K562 (cell line): ENCODE data around the gene PAX2. TPM values are rescaled to one million over a fixed set of nuclear protein-coding genes. Genes with fewer than 3 reads are reported as not detected.

ENCODE experiments used
- ATAC-seq: fragments of 200-7000 bp; cut with Tn5 transposase; 3 replicates; pipeline ENCODE4 v1.9.1; 2020; ENCODE audit warnings: moderate library complexity
- BruUV-seq: library from RNA; stranded (reverse); fragments of 400-500 nt; replicated peaks from 2 replicates; lab custom pipeline; 2021; lab: Mats Ljungman, UMichigan
- CTCF ChIA-PET: fragments of 300-600 bp; formaldehyde crosslinking; extraction: SDS; loops from one replicate; lab custom pipeline; 2021; ENCODE audit warnings: low intra/inter-chr PET ratio; lab: Yijun Ruan, JAX
- POLR2A ChIA-PET: fragments of 300-600, 350-650 bp; sonication (Branson Sonifier 250); formaldehyde crosslinking; extraction: SDS; loops from one replicate; lab custom pipeline; 2021; ENCODE audit warnings: antibody characterized with exemption, inconsistent platforms; lab: Yijun Ruan, JAX
- DNase-seq, 4 experiments: peaks; one replicate each; pipeline versions ENCODE4 v3.0.0 to v3.0.0-alpha.2; 2011 to 2018; ENCODE audit warnings: low spot score in 3 of 4, mixed read lengths in 3 of 4; ENCODE audit errors: extremely low read depth in 1 of 4
- FAIRE-seq: peaks from 2 replicates; lab custom pipeline; 2011; peaks lifted over from hg19 to GRCh38; lab: Jason Lieb, UNC
- H2AFZ ChIP-seq: 2 replicates; pipeline ENCODE4 v1.6.0; 2011; ENCODE audit warnings: low read depth, low read length, control low read depth, inconsistent platforms
- H3K27ac ChIP-seq: fragments of 200-600 bp; 3 replicates; pipeline ENCODE4 v1.8.0; 2011; ENCODE audit warnings: low read depth, mild to moderate bottlenecking, control low read depth, inconsistent platforms, low read length, moderate library complexity, mixed read lengths; ENCODE audit errors: extremely low read depth
- H3K27me3 ChIP-seq, 2 experiments: fragments of 300-600 bp in 1 of 2; 2 replicates in 1 of 2; 3 replicates in 1 of 2; pipeline versions ENCODE4 v1.6.0 to v1.8.0; 2011; ENCODE audit warnings: inconsistent platforms in 2 of 2, low read length in 2 of 2, mild to moderate bottlenecking in 1 of 2, mixed read lengths in 1 of 2, moderate library complexity in 1 of 2; ENCODE audit not compliant: control insufficient read depth in 2 of 2, insufficient read depth in 2 of 2
- H3K36me3 ChIP-seq: fragments of 300-600 bp; 3 replicates; pipeline ENCODE4 v1.8.0; 2011; ENCODE audit warnings: mild to moderate bottlenecking, low read length, inconsistent platforms; ENCODE audit not compliant: control insufficient read depth, insufficient read depth
- H3K4me1 ChIP-seq, 2 experiments: fragments of 200-600 bp in 1 of 2; replicated peaks in 1 of 2; 2 replicates in 1 of 2; 3 replicates in 1 of 2; pipeline versions ENCODE4 v1.5.1 to v1.8.0; 2011; ENCODE audit warnings: inconsistent platforms in 2 of 2, low read length in 2 of 2, mild to moderate bottlenecking in 1 of 2, mixed read lengths in 1 of 2, moderate library complexity in 1 of 2; ENCODE audit not compliant: control insufficient read depth in 2 of 2, insufficient read depth in 2 of 2
- H3K4me2 ChIP-seq: 2 replicates; pipeline ENCODE4 v1.6.1; 2011; ENCODE audit warnings: low read length, control low read depth, inconsistent platforms, mixed read lengths; ENCODE audit not compliant: insufficient read depth
- H3K4me3 ChIP-seq: fragments of 200-600 bp; sonication (generic), shearing (Covaris generic); 2 replicates; pipeline ENCODE4 v1.5.1; 2016; ENCODE audit warnings: control low read depth, inconsistent platforms
- H3K79me2 ChIP-seq: fragments of 200-600 bp; 3 replicates; pipeline ENCODE4 v1.8.0; 2011; ENCODE audit warnings: low read length, inconsistent platforms; ENCODE audit not compliant: control insufficient read depth, insufficient read depth
- H3K9ac ChIP-seq, 2 experiments: 2 replicates each; pipeline versions ENCODE4 v1.6.0 to v1.6.1; 2011; ENCODE audit warnings: low read depth in 2 of 2, low read length in 2 of 2, control low read depth in 1 of 2, inconsistent platforms in 1 of 2, mild to moderate bottlenecking in 1 of 2, mixed read lengths in 1 of 2; ENCODE audit not compliant: insufficient read depth in 1 of 2
- H3K9me1 ChIP-seq: one replicate; pipeline ENCODE4 v1.6.0; 2011; ENCODE audit warnings: inconsistent platforms, mild to moderate bottlenecking, low read length, moderate library complexity; ENCODE audit not compliant: control insufficient read depth, insufficient read depth
- H3K9me3 ChIP-seq: replicated peaks from 2 replicates; pipeline ENCODE4 v1.5.1; 2011; ENCODE audit warnings: low read depth, low read length, inconsistent platforms; ENCODE audit not compliant: control insufficient read depth, insufficient read depth
- H4K20me1 ChIP-seq: replicated peaks from 2 replicates; pipeline ENCODE4 v1.6.1; 2011; ENCODE audit warnings: low read length, inconsistent platforms, mixed read lengths; ENCODE audit not compliant: control insufficient read depth, insufficient read depth
- ATF1 ChIP-seq, 2 experiments: fragments of 450-650 bp in 1 of 2; IDR thresholded peaks; 2 replicates each; pipeline ENCODE4 v1.6.1; 2016; ENCODE audit warnings: missing compliant biosample characterization in 1 of 2, missing genetic modification characterization in 1 of 2
- CSDE1 ChIP-seq, 2 experiments: fragments of 450-650 bp; IDR thresholded peaks; 2 replicates each; pipeline ENCODE4 v1.6.1; 2016; ENCODE audit warnings: mild to moderate bottlenecking in 1 of 2
- FIP1L1 ChIP-seq: fragments of 200-400 bp; formaldehyde crosslinking; IDR thresholded peaks from 2 replicates; pipeline ENCODE4 v1.6.1; 2018; ENCODE audit warnings: mild to moderate bottlenecking, low read depth, low read length; ENCODE audit not compliant: poor library complexity, severe bottlenecking
- GTF2A2 ChIP-seq: IDR thresholded peaks from 2 replicates; pipeline ENCODE4 v1.6.1; 2016; ENCODE audit warnings: mild to moderate bottlenecking, missing genetic modification characterization, missing compliant biosample characterization
- GTF2E2 ChIP-seq: fragments of 200-800 bp; sonication (Bioruptor generic); IDR thresholded peaks from 2 replicates; pipeline ENCODE4 v1.6.1; 2016; ENCODE audit warnings: missing genetic modification characterization, missing compliant biosample characterization
- HMG20B ChIP-seq: fragments of 250-450 bp; sonication (Bioruptor Pico); IDR thresholded peaks from 2 replicates; pipeline ENCODE4 v1.5.0; 2021; ENCODE audit warnings: mild to moderate bottlenecking
- KAT8 ChIP-seq: fragments of 450-650 bp; IDR thresholded peaks from 2 replicates; pipeline ENCODE4 v1.6.1; 2016; ENCODE audit warnings: low read depth, mild to moderate bottlenecking
- TCFL5 ChIP-seq: fragments of 250-450 bp; sonication (Bioruptor Pico); conservative IDR thresholded peaks from 2 replicates; pipeline ENCODE4 v1.6.1; 2021; ENCODE audit warnings: mild to moderate bottlenecking, moderate library complexity, matching md5 sums
- VEZF1 ChIP-seq: fragments of 200-800 bp; sonication (Bioruptor generic); IDR thresholded peaks from 2 replicates; pipeline ENCODE4 v1.6.1; 2017; ENCODE audit warnings: missing genetic modification characterization, missing compliant biosample characterization
- ZFX ChIP-seq: sonication (generic); formaldehyde crosslinking; IDR thresholded peaks from 2 replicates; pipeline ENCODE4 v1.8.0; 2022; ENCODE audit warnings: mild to moderate bottlenecking, missing genetic modification reagents, moderate library complexity
- ZNF263 ChIP-seq: sonication (generic); formaldehyde crosslinking; IDR thresholded peaks from 2 replicates; pipeline ENCODE4 v1.8.0; 2022; ENCODE audit warnings: mild to moderate bottlenecking, missing genetic modification reagents, borderline replicate concordance
- WGBS: fragments of 100-300 bp; shearing (Covaris generic); methylation state at CpG from one replicate; pipeline ENCODE4 v1.1.6; 2016; ENCODE audit warnings: low coverage, mixed read lengths; ENCODE audit not compliant: insufficient coverage; ENCODE audit errors: missing lambda C conversion rate; 5-methylcytosine and 5-hydroxymethylcytosine counted together
- in situ Hi-C: fragments of 300-500 bp; cut with MboI; formaldehyde crosslinking; loops from 4 replicates; pipeline ENCODE4 v1.15.0; 2018; ENCODE audit warnings: inconsistent platforms, mixed read lengths
- intact Hi-C: fragments of 100-400 bp; cut with micrococcal nuclease; formaldehyde crosslinking; loops from 2 replicates; pipeline ENCODE4 v1.14.2; 2022
- polyA plus RNA-seq, 8 experiments: library from polyadenylated mRNA; depleted of rRNA in 4 of 8; stranded (reverse) in 5 of 8; unstranded in 3 of 8; fragments of >200 nt; fragmentation: Nextera tagmentation in 2 of 8; fragmentation: Illumina TruSeq in 1 of 8; extraction: Ambion mirVana in 2 of 8; extraction: Trizol in 1 of 8; gene quantifications; 2 replicates each; pipeline versions ENCODE4 v1.2.1 to v1.2.3, GENCODE V29; 2011 to 2014; ENCODE audit warnings: inconsistent platforms in 1 of 8, missing spikeins in 1 of 8
- total RNA-seq, 7 experiments: library from RNA; depleted of rRNA in 6 of 7; stranded (reverse); fragments of >200 nt in 6 of 7; fragmentation: Illumina TruSeq in 2 of 7; extraction: Trizol in 2 of 7; gene quantifications; 2 replicates each; pipeline versions ENCODE4 v1.2.1 to v1.2.3, GENCODE V29; 2011 to 2021; ENCODE audit warnings: low replicate concordance in 1 of 7
- TF ChIP-seq, protein P1 (sequence below): sonication (generic); formaldehyde crosslinking; IDR thresholded peaks from 2 replicates; pipeline ENCODE4 v1.8.1; 2023; ENCODE audit warnings: mild to moderate bottlenecking, missing genetic modification reagents

PAX2 gene
- total and polyA plus RNA-seq, 9 of the 15 experiments (the other 6 are each of a cell fraction or from before 2014, with no cell fraction given) = not detected

- intact Hi-C loops = no loop called here
- no peak overlapping the region for H3K4me3 ChIP-seq
- in situ Hi-C loops = no loop called here
- DNase-seq = no peak
- H3K79me2 ChIP-seq = no peaks in the 10 kb centered on the region
- no peak overlapping the region for H2AFZ ChIP-seq
- H3K27me3 ChIP-seq = peaks cover 3 to 19% of the 10 kb centered on the region in 2 experiments; a peak in 3 of 5 replicates
- BruUV-seq = no TSS peak
- TF ChIP-seq, protein P1, sequence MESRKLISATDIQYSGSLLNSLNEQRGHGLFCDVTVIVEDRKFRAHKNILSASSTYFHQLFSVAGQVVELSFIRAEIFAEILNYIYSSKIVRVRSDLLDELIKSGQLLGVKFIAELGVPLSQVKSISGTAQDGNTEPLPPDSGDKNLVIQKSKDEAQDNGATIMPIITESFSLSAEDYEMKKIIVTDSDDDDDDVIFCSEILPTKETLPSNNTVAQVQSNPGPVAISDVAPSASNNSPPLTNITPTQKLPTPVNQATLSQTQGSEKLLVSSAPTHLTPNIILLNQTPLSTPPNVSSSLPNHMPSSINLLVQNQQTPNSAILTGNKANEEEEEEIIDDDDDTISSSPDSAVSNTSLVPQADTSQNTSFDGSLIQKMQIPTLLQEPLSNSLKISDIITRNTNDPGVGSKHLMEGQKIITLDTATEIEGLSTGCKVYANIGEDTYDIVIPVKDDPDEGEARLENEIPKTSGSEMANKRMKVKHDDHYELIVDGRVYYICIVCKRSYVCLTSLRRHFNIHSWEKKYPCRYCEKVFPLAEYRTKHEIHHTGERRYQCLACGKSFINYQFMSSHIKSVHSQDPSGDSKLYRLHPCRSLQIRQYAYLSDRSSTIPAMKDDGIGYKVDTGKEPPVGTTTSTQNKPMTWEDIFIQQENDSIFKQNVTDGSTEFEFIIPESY (CRISPR knock-in tag) = no peak
- TF ChIP-seq CSDE1 (IDR thresholded peaks at IDR 0.05) = no peak
- TF ChIP-seq GTF2A2 = no peak
- no peak for TF ChIP-seq VEZF1 (CRISPR knock-in tag)
- TF ChIP-seq TCFL5 = no peak
- TF ChIP-seq KAT8 = no peak
- TF ChIP-seq HMG20B (CRISPR knock-in tag) = no peak
- no peak for TF ChIP-seq ZNF263 (CRISPR knock-in tag)
- TF ChIP-seq ATF1 (CRISPR knock-in tag; IDR thresholded peaks at IDR 0.05) = no peak
- TF ChIP-seq ATF1 (tag; IDR thresholded peaks at IDR 0.05) = no peak
- no peak for TF ChIP-seq FIP1L1
- TF ChIP-seq GTF2E2 (tag) = no peak
- TF ChIP-seq ZFX = no peak
- H3K4me2 ChIP-seq = no peak overlapping the region
- H3K4me1 ChIP-seq = no peaks in the 10 kb centered on the region
- ChIA-PET POLR2A (interaction anchor here (0.8 kb wide), 1 partner anchor 35 kb away, joined by 4 read pairs; no protein-coding TSS in a partner anchor), CTCF (no interaction called here)
- no peaks in the 10 kb centered on the region; the same call in 1 of the 2 replicates for H4K20me1 ChIP-seq
- no peaks in the 10 kb centered on the region for H3K9me3 ChIP-seq
- ATAC-seq = no peak
- no peaks in the 10 kb centered on the region for H3K9me1 ChIP-seq
- 0% methylated on average over 4 of the region's 6 CpGs for WGBS
- FAIRE-seq = no peak
- no peaks in the 10 kb centered on the region for H3K36me3 ChIP-seq
- no peak overlapping the region for H3K27ac ChIP-seq
- no peak overlapping the region for H3K9ac ChIP-seq
Observed at GRCh38 chr10:100819424-100819823, 74.0 kb downstream of the PAX2 start.
